Measurements from ENCODE around the gene IGSF23. TPM values are rescaled to one million over a fixed set of nuclear protein-coding genes. Genes with fewer than 3 reads are reported as not detected.
"Not testable (repeated sequence)": the region's sequence is repeated elsewhere in the genome, so short reads cannot be mapped to it uniquely, and the experiment has no call there.

Gene IGSF23
- total and polyA plus RNA-seq, 9 donors, result 0.57 TPM; not detected in 8

- TF ChIP-seq POLR2A (IDR thresholded peaks at IDR 0.05) (no peak), EP300 (IDR thresholded peaks at IDR 0.05) (no peak), CTCF (IDR thresholded peaks at IDR 0.05) (no peak)
- 87 to 95% (median 93%) methylated on average over 10 of the region's 10 CpGs for WGBS, 3 donors
- H3K4me3 ChIP-seq, result no peak overlapping the region
- DNase-seq, result no peak
- intact Hi-C loops (cut with DNase I), result no loop called here
- H3K27me3 ChIP-seq, result no peaks in the 10 kb centered on the region
- no peaks in the 10 kb centered on the region for H3K9me3 ChIP-seq
- no peaks in the 10 kb centered on the region for H3K36me3 ChIP-seq
- no peaks in the 10 kb centered on the region for H3K4me1 ChIP-seq (ENCODE audit: insufficient read depth)
- H3K27ac ChIP-seq, result no peak overlapping the region
Observed at GRCh38 chr19:44664976-44665375, 51.6 kb downstream of the IGSF23 start.

GRCh38 chr19:44666852-44667556 is 53.6 kb downstream of the IGSF23 start:
- DNase-seq, result no peak
- no peak overlapping the region for H3K27ac ChIP-seq
- H3K27me3 ChIP-seq, result no peaks in the 10 kb centered on the region
- intact Hi-C loops (cut with DNase I), result no loop called here
- no peaks in the 10 kb centered on the region for H3K9me3 ChIP-seq
- no peak for TF ChIP-seq CTCF (IDR thresholded peaks at IDR 0.05)
- TF ChIP-seq EP300 (IDR thresholded peaks at IDR 0.05), result no peak
- TF ChIP-seq POLR2A (IDR thresholded peaks at IDR 0.05), result no peak
- 75 to 78% (median 77%) methylated on average over 7 of the region's 7 CpGs for WGBS, 3 donors
- no peak overlapping the region for H3K4me3 ChIP-seq
- no peaks in the 10 kb centered on the region for H3K4me1 ChIP-seq (ENCODE audit: insufficient read depth)
- no peaks in the 10 kb centered on the region for H3K36me3 ChIP-seq

GRCh38 chr19:44668985-44669764 is 55.8 kb downstream of the IGSF23 start:
- no peak for TF ChIP-seq CTCF (IDR thresholded peaks at IDR 0.05)
- TF ChIP-seq POLR2A (IDR thresholded peaks at IDR 0.05), result no peak
- no peak for TF ChIP-seq EP300 (IDR thresholded peaks at IDR 0.05)
- no peaks in the 10 kb centered on the region for H3K27me3 ChIP-seq
- intact Hi-C loops (cut with DNase I), result no loop called here
- no peaks in the 10 kb centered on the region for H3K36me3 ChIP-seq
- H3K27ac ChIP-seq, result no peak overlapping the region
- no peak overlapping the region for H3K4me3 ChIP-seq
- DNase-seq, result no peak
- 65 to 73% (median 67%) methylated on average over 2 of the region's 2 CpGs for WGBS, 3 donors
- H3K4me1 ChIP-seq (ENCODE audit: insufficient read depth), result no peaks in the 10 kb centered on the region
- H3K9me3 ChIP-seq, result no peaks in the 10 kb centered on the region

- intact Hi-C loops (cut with DNase I); H3K4me3 ChIP-seq; DNase-seq; H3K36me3 ChIP-seq; H3K9me3 ChIP-seq; H3K4me1 ChIP-seq (ENCODE audit: insufficient read depth); H3K27me3 ChIP-seq; H3K27ac ChIP-seq: not testable (repeated sequence)
- WGBS, 3 donors, result 75 to 95% (median 94%) methylated on average over 2 of the region's 2 CpGs
Observed at GRCh38 chr19:44670027-44670426, 56.7 kb downstream of the IGSF23 start.

GRCh38 chr19:44671400-44671799 is 58.0 kb downstream of the IGSF23 start, which contains the start of gene CEACAM19:
TSS of gene CEACAM19 (plus strand) at chr19:44671482. CDS start at chr19:44671932, 450 bp downstream.
- no peaks in the 10 kb centered on the region for H3K27me3 ChIP-seq
- TF ChIP-seq EP300 (IDR thresholded peaks at IDR 0.05) (no peak), POLR2A (IDR thresholded peaks at IDR 0.05) (no peak), CTCF (IDR thresholded peaks at IDR 0.05) (no peak)
- no peaks in the 10 kb centered on the region for H3K4me1 ChIP-seq (ENCODE audit: insufficient read depth)
- no peaks in the 10 kb centered on the region for H3K9me3 ChIP-seq
- no peak within 1 kb of the TSS for H3K4me3 ChIP-seq
- WGBS, 3 donors, result 80 to 96% (median 94%) methylated on average over 2 of the region's 2 CpGs
- no peak for DNase-seq
- H3K27ac ChIP-seq, result no peak within 1 kb of the TSS
- no peaks in the 10 kb centered on the region for H3K36me3 ChIP-seq
- intact Hi-C loops (cut with DNase I), result no loop called here

Measured in ovary (tissue), 9 donors.